Stimulated activated CD4-positive, alpha-beta T cell treated with anti-CD3 and anti-CD28 coated beads, Interleukin-12 subunit alpha, Interleukin-12 subunit beta, amount 100 ng/mL, for 48 hours (primary cell): ENCODE measurements around the gene ITGA11.

Experiments used
- DNase-seq, 3 donors: peaks; one replicate each; pipeline ENCODE4 v3.0.0-alpha.2; 2020; ENCODE audit warnings: low read depth in 2 of 3, low spot score in 1 of 3

The ITGA11 gene

GRCh38 chr15:68300115-68300940, 131.6 kb downstream of the ITGA11 start:
- DNase-seq = no peak

DNA sequence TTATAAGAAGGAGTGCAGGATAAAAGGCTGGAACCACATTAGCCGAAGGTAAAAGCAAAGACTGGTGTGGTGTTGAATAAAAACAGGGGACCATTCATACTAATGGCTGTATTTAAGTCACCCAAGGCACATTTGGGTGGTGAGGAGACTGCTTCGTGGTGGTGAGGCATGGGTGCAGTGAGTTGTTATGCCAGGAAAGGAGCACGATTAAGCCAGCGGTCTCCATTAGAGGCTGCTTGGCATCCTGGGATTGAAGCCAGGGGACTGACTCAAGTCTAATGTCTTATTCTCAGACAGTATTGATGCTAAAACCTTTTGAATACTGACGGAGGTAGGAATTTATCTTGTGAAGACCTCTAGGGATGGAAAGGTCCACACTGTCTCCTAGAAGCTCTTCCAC, 132.5 kb downstream of the ITGA11 start:
- DNase-seq = no peak

DNA sequence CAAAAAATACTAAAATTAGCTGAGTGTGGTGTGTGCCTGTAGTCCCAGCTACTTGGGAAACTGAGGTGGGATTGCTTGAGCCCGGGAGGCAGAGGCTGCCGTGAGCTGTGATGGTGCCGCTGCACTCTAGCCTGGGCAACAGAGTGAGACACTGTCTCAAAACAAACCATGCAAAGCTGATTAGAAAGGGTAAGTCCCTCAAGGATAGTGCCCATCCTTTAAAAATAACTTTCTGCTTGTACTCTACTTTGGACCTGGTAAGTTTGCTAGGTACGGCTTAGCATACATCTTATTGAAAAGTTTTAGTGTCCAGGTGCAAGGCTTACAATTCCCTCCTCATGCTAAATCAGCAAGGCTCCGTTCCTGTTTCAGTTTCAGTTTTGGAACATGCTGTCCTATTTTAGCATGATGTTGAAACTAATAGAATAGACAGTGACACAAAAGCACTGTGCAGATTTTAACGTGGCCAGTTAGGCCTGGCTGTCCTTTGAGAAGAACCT, 133.0 kb downstream of the ITGA11 start:
- DNase-seq = no peak

DNA sequence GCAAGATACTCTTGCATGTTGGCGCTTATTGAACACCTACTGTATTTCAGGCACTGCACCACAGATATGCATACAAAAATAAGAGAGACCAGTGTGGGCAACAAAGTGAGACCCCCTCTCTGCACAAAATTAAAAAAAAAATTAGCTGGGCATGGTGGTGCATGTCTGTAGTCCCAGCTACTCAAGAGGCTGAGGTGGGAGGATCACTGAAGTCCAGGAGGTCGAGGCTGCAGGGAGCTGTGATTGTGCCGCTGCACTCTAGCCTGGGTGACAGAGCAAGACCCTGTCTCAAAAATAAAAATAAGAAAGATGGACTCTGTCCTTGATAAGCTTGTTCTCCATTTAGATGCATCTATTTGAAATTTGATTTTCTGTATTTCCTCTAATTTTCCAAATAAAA, 133.6 kb downstream of the ITGA11 start:
- DNase-seq = no peak

DNA sequence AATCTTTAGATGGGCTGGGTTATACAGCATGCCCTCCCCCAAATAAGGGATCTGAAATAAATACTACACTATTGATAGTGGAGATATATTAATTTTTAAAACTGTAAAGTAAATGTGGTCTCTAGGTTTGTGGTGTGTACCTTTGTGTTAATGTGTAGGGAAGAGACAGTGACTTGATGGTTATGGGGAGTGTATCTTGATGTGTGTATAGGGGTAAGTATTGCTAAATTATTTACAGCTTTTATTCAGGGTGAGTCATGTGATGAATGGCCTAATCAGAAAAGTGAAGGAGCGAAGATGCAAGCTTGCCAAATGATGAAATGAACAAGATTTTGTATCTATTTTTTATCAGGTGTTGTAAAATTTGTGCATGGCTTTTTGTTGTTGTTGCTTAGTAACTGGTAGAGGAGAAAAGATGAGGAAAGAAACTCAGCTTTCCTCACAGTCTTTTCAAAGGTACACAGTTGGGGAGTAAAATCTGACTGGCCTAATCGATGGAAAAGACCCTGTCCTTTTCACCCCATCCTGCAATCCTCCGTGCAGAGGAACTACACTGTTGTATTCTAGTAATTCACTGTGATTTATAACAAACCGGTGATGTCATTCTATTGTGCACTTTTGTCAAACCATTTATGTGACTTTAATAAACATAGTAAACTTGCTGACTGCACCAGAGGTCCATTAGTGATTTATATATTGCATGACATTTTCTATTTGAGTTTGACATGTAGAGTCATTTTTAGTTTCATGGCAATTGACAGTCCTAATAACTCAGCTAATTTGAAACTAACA, 136.8 kb downstream of the ITGA11 start:
- no peak for DNase-seq

DNA sequence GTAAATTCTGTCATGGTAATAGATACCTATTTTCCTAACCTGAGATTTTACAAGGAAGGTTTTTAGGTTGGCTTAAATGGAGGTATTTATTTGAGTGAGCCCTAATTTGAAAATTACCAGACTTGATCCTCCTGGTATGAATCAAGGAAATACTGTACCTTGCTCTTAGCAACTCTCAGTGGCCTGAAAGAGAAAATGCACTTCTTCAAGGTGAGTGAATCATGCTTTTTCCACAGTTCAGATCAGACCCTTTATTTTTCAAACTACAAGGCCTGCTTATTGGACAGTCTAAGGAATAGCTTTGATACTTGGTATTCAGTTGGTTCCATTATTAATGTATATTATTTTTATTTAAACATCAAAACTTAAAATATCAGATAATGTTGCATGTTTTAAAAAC, 139.0 kb downstream of the ITGA11 start:
- DNase-seq = no peak

- DNase-seq = no peak
Observed at GRCh38 chr15:68292157-68292781, 139.7 kb downstream of the ITGA11 start.

GRCh38 chr15:68290715-68291114, 141.2 kb downstream of the ITGA11 start:
- DNase-seq = no peak

GRCh38 chr15:68289621-68290352, 142.2 kb downstream of the ITGA11 start:
- DNase-seq = no peak

- DNase-seq = no peak
Observed at GRCh38 chr15:68289057-68289456, 142.9 kb downstream of the ITGA11 start.

DNA sequence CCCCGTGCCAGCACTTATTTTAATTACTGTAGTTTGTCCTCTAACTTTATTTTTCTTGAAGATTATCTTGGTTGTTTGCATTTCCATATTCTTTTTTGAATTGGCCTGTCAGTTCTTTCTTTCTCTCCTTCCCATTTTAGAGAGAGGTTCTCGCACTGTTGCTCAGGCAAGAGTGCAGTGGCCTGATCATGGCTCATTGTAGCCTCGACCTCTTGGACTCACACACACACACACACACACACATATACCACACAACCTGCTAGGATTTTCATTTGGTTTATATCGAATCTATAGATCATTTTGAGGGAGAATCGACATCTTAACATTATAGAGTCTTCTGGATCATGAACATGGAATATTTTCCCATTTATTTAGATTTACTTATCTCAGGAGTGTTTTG, 145.7 kb downstream of the ITGA11 start:
- no peak for DNase-seq

DNA sequence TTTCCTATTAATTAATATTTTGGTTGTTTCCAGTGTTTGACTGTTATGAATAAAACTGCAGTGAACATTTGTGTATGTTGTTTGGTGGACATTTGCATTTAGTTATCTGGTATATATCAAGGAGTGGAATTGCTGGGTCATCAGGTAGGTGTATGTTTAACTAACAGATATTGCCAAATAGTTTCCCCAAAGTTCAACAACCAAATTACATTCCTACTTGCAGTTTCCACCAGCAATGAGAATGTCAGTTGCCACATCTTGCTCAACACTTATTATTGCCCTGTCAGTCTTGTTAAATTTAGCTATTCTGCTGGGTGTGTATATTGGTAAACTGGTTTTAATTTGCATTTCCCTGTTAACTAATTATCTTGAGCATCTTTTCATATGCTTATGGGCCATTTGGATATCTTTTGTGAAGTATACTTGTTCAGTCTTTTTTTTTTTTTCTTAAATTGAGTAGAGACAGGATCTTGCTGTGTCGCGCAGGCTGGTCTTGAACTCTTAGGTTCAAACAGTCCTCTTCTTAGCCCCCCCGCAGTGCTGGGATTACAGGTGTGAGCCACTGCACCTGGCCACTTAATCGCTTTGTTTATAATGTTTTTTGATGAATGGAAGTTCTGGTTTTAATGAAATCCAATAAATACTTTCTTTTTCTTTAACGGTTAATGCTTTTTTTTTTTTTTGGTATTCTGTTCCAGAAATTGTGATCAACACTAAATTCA, 146.5 kb downstream of the ITGA11 start:
- no peak for DNase-seq

DNA sequence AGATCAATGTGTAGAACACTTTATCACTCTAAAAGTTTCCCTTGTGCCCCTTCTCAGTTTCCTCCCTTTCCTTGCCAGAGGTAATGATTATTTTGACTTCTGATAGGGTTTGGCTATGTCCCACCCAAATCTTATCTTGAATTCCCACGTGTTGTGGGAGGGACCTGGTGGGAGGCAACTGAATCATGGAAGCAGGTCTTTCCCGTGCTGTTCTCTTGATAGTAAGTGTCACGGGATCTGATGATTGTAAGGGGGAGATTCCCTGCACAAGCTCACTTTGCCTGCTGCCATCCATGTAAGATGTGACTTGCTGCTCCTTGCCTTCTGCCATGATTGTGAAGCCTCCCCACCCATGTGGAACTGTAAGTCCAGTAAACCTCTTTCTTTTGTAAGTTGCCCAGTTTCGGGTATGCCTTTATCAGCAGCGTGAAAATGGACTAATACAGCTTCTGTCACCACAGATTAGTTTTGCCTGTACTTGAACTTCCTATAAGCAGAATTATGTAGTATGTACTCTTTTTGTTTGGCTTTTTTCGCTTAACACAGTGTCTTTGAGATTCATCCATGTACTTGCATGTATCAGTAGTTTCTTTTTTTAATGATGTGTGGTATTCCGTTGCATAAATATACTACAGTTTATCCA, 147.2 kb downstream of the ITGA11 start:
- no peak for DNase-seq

DNA sequence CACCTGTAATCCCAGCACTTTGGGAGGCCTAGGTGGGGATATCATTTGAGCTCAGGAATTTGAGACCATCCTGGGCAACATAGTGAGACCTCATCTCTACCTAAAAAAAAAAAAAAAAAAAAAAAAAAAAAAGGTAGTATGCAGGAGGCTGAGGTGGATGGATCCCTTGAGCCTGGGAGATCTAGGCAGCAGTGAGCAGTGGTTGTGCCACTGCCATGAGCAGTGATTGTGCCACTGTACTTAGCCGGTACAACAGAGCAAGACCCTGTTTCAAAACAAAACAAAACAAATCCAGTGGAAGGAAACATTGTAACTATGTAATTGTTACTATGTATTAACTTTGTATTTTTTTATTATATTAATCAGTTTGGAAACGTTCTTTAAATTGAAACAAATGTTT, 148.6 kb downstream of the ITGA11 start:
- DNase-seq = no peak

- DNase-seq = no peak
Observed at GRCh38 chr15:68281008-68281407, 151.0 kb downstream of the ITGA11 start.

DNA sequence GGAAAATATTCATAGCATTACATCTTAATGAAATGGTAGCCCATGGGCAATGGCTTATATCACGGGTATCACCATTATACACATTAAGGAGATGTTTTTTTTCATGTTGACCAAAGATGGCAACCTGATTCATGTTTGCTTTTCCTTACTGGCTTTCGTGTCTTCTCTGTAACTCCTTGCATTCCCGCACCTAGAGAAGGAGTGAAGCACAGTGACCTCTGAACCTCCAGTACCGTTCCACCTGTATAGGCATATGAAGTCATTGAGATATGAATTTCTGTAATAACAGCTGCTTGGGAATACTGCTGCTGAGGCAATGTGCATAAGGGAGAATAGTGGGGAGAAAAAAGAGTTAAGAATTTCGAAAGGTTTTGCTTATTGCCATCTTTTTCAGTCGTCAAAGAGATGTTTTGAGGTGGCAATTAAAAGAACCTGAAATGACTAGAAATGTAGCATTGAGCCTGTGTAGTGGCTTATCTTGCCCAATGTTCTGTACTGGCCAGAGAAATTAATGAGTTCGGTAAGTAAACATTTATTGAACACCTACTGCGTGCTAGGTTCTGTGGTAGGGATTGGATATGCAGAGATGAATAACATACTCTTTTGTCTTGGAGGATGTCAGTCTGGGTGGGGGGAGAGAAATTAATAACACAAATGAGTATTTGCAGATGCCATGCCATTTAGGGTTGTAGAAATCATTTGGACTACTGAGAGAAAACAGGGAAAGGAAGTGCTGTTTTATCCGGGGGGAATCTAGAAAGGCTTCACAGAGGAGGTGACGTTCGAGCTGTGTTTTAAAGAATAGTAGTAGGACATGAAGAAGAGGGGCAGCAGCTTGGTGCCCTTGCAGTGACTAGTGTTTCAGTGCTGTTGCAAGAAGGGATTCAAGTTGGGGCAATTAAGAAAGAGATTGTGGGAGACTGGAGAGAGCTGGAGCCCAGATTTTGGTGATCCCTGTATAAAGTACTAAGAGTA, 151.9 kb downstream of the ITGA11 start:
- DNase-seq = no peak

DNA sequence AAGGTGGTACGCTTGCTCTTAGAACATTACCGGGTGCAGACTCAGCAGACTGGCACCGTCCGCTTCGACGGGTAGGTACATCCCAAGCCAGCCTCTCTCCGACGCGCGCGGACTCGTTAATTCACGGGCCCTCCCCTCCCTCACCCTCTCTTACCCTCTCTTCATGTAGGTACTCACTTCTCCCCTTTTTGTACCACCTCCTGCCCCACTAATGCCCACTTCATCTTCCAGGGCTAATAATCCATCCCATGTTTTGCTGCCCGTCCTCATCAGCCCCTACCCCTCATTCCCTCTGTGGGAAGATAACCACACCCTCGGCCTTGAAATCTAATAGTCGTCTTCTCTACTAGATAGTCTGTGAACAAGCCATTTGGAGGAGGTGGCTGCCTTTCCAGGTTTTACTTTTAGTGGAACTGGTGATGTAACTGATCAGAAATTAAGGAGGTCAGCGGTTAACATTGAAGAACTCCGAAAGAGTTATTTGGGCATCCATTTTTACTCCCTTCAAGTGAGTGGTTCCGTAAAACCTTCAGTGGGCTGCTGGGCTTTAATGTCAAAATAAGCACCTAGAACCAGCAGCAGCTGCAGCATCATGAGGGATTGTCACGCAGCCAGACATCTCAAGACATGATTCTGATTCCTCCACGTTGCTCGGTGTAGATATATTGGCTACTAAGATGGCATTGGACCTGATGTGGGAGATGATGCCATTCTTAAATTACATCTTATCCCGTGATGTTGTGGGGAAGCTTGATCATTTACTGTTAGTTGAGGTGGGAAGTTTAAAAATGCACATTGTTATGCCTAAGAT, 153.2 kb downstream of the ITGA11 start:
- no peak for DNase-seq

DNA sequence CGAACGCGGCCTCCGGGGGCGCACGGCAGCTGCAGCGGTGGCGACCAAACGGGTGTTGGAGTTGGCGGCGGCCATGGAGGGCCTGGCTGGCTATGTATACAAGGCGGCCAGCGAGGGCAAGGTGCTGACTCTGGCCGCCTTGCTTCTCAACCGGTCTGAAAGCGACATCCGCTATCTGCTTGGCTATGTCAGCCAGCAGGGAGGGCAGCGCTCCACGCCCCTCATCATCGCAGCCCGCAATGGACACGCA, 153.7 kb downstream of the ITGA11 start:
- no peak for DNase-seq
